Thyroid gland (tissue), 4 donors: Measurements from ENCODE around the gene ARL10.

Experiments
- POLR2A ChIP-seq, 2 donors: fragments of 450-650 bp; IDR thresholded peaks; one replicate each; pipeline ENCODE4 v1.6.1; 2017; ENCODE audit warnings: antibody characterized with exemption in 2 of 2, mild to moderate bottlenecking in 2 of 2, moderate library complexity in 1 of 2
- TF ChIP-seq, protein P1 (sequence below), 6 experiments: fragments of 200-600 bp in 3 of 6; fragments of 450-650 bp in 3 of 6; sonication (generic) in 3 of 6; IDR thresholded peaks; one replicate each; pipeline ENCODE4 v1.5.1; 2016 to 2019; ENCODE audit warnings: antibody characterized with exemption in 6 of 6, mild to moderate bottlenecking in 2 of 6, inconsistent platforms in 1 of 6, moderate library complexity in 1 of 6

DNA sequence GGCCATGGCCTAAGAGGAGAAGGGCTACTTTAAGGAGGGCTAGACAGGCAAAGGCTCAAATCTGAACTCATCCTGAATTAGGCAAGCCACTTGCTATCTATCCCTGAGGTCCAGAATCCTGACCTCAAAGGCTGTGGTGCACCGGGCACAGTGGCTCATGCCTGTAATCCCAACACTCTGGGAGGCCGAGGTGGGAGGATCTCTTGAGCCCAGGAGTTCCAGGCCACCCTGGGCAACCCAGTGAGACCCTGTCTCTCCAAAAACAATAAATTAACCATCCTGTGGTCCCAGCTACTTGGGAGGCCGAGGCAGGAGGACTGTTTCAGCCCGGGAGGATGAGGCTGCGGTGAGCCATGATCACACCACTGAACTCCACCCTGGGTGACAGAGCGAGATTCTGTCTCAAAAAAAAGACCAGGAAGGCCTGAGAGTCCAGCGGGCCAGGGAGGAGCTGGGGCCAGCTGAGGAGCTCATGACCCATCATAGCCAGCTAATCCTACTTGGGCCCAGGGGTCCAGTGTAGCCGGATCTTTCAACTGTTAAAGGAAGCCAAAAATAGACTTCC, 19.2 kb downstream of the ARL10 start:
- TF ChIP-seq, protein P1, sequence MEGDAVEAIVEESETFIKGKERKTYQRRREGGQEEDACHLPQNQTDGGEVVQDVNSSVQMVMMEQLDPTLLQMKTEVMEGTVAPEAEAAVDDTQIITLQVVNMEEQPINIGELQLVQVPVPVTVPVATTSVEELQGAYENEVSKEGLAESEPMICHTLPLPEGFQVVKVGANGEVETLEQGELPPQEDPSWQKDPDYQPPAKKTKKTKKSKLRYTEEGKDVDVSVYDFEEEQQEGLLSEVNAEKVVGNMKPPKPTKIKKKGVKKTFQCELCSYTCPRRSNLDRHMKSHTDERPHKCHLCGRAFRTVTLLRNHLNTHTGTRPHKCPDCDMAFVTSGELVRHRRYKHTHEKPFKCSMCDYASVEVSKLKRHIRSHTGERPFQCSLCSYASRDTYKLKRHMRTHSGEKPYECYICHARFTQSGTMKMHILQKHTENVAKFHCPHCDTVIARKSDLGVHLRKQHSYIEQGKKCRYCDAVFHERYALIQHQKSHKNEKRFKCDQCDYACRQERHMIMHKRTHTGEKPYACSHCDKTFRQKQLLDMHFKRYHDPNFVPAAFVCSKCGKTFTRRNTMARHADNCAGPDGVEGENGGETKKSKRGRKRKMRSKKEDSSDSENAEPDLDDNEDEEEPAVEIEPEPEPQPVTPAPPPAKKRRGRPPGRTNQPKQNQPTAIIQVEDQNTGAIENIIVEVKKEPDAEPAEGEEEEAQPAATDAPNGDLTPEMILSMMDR (IDR thresholded peaks at IDR 0.05): no peak
- TF ChIP-seq POLR2A (IDR thresholded peaks at IDR 0.05): no peak
